KBM-7 (cell line): ENCODE results near the gene KLHL29.

Experiments
- DNase-seq: peaks from one replicate; pipeline ENCODE4 v3.0.0-alpha.2; 2015
- in situ Hi-C: fragments of 300-500 bp; cut with MboI; formaldehyde crosslinking; loops from 2 replicates; pipeline ENCODE4 v1.14.3; 2020; ENCODE audit warnings: low sequenced_read_pairs, low pct_unique_long_range_greater_than_20kb, mixed read lengths

Gene KLHL29

DNA sequence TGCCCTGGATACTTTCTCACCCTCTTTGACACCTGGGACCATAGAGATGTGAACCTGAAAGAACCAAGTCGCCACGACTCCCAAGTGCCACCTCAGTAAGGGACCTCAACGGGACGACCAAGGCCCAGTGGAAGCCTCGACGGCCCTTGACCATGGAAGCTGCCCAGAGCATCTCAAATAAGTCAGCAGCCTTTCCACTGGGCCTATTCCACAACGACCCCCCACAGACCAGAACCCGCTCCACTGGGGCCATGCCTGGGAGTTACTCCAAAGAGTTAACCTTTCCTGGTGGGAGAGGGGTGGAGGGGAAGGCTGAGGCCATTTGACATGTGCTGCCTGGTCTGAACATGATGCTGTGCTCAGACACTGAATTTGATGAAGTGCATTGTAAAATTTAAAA is 146.9 kb downstream of the KLHL29 start:
- in situ Hi-C loops = no loop called here
- no peak for DNase-seq

DNA sequence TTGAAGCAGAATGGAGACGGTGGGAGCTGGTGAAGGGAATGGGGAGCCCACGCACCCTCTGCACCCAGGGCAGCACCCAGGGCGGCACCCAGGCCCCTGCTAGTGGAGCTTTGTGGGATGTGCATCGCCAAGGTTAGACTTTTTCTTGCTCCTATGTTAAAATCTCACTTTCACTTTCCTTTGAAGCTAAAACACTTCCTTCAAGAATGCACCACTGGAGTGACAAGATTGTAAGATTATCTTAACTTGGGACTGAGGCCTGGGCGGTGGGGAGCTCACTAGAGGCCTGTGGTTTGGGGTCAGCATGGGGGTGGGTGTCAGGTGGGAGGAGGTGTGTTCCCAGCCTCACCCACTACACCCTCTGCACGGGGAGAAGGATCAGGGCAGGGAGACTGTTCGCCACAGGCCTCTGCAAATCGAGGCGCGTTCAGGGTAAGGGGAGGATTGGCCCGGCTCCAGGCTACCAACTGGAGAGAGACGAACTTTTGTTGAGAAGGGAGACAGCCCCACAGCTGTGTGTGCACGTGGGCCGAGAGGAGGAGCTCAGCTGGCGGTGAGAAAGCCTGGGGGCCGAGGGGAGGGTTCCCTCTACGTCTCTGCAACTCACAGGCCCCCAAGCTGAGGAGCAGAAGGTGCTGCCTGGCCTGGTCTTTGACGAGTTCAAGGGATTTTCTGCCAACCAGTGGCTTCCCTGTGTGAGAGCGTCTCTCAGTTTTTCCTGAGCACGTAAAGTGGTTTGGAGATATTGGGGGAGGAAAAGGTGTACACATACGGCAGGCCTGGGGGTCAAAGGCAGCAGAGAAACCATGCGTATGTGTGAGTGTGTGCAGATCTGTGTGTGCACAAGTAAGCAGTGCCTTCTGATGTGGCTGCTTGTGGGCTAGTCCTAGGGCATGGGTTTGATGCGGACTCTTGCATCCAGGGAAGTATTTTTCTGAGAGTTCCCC is 147.7 kb downstream of the KLHL29 start:
- DNase-seq = no peak
- in situ Hi-C loops = no loop called here

DNA sequence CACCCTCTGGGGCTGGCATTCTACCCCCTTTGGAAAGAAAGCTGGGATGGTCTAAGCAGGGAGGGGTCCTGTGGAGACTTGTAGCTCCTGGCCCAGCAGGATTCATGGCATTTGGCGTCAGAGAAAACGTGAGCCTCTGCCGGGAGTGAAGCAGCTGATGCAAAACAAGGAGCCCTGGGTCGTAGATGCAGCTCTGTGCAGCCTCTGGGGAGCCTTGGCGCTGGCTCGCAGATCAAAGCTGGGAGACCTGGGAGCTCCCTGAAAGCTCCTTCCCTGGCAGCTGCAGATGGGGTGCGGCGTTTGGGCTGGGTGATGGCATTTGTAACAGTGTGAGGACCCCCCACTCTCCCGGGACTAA is 148.3 kb downstream of the KLHL29 start:
- no peak for DNase-seq
- in situ Hi-C loops = no loop called here

DNA sequence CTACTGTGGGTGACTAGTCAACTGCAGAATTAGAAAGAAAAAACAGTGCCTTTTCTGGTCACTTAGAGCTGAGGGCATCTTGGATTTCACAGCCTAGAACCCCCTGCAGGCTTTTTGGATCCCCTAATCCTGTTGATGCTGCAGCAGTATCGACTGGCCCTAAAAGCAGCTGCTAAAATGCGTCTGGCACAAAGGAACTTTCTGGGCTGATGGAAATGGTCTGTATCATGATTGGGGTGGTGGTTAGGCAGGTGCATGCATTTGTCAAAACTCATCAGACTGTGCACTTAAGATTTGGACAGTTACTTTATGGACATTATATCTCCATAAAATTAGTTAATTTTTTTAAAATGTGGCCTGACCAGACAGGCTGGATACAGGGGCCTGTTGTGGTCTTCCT is 149.8 kb downstream of the KLHL29 start:
- in situ Hi-C loops = no loop called here
- no peak for DNase-seq

DNA sequence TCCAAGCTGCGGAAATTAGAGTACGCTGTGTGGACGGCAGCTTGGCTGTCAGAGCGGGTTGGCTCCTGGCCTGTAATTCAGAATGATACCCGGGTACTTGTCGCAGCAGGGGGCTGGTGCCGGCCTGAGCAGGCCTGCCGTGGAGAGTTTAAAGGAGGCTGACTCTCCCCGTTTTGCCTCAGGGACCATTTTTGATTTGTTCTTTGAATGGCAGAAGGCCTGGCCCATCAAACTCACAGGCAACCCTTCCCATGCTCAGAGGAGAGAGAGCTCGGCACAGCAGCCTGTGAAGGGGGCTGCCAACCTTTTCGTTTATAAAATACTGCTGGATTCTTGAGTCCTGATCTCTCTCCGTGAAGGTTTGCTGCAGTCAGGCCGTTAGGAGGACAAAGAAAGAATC is 151.3 kb downstream of the KLHL29 start:
- in situ Hi-C loops = no loop called here
- no peak for DNase-seq

DNA sequence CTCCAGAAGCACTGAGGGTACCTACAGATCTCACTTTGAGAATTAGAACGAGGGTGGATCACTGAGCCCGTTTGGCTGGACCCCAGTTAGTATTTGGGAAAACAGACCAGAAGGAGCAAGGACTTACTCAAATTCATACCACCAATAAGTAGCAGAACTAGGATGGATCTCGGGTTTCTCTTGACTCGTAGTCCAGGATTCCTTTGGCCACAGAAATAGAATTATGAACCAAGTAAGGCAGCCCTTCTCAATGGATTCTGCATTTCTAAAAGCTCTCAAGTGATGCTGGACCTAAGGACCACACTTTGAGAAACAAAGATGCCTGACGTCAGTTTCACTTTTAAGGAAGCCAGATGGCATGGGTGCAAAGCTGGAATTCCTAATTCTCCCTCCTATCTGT is 153.0 kb downstream of the KLHL29 start:
- no peak for DNase-seq
- in situ Hi-C loops = no loop called here

DNA sequence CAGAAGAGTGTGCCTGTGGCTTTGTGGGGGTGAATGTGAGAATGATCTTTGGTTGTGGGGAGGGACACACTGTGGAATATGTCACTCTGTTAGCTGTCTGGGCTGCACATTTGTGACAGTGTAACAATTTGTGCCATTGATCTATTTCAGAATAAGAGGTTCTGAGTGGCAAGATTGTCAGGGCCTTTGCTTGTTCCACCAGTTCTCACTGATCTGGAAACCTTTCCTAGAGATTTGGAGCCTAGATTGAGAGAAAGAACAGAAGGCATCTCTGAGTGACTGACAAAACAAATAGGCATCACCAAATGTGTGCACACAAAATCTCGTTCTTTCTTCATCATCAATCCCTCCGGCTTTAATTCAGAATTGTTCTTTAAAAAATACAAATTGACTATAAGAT is 153.6 kb downstream of the KLHL29 start:
- in situ Hi-C loops = no loop called here

DNA sequence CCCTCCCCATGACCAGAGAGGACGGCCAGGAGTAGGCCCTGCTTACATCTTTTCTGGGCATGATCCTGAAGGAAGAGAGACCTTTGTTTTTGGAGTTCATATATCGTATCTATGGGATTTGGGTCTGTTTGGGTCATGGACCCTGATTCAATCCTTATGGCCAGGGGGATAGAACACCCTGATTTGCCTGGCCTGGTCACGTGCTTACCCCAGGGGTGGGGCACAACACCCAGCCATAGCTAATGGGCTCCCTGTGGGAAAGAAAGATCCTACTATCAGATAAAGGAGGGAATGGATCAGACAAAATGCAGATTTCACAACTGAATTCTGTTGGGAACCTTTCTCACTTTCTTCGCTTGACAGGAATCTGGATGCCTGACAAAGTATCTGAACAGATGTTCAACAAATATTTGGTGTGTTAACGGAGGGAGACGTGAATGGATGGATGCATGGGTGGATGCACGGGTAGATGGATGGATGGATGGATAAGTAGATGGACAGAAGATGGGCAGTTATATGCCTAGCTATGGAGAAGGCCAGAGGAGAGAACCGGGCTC is 155.9 kb downstream of the KLHL29 start:
- in situ Hi-C loops = no loop called here
- no peak for DNase-seq

More for the DNA sequence above, 153.6 kb downstream of the KLHL29 start:
- DNase-seq = no peak

DNA sequence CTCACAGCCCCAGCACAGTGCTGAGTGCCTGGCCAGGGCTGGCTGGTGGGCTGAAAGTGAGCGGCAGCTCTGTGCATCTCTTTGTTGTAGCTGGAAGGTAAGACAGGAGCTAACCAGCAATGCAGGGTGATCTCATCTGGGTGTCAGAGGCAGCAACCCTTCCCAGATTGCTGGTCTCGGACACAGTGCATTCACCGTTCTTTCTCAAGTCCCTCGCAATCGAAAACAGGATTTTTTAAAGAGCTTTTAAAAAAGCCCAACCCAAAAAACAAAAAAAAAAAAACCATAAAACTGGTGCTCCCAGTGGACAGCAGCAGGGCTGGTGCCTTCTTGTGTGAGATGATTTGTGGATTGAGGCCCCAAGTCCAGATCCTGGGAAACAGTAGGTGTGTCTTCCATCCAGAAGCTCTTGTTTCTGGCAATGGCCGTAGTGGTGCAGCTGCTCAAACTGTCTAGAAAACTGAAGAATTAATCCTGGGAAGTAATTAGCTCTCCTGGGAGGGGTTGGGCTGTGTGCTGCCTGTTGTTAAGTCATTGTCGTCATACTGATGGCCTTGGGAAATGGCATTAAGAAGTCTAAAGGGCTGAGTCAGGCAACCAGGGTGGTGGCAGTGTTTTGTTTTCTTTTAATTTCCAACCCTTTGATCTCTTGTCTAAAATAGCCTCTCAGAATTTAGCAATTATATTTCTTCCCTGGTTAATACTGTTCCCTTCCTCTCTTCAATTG is 156.7 kb downstream of the KLHL29 start:
- in situ Hi-C loops = no loop called here
- no peak for DNase-seq

DNA sequence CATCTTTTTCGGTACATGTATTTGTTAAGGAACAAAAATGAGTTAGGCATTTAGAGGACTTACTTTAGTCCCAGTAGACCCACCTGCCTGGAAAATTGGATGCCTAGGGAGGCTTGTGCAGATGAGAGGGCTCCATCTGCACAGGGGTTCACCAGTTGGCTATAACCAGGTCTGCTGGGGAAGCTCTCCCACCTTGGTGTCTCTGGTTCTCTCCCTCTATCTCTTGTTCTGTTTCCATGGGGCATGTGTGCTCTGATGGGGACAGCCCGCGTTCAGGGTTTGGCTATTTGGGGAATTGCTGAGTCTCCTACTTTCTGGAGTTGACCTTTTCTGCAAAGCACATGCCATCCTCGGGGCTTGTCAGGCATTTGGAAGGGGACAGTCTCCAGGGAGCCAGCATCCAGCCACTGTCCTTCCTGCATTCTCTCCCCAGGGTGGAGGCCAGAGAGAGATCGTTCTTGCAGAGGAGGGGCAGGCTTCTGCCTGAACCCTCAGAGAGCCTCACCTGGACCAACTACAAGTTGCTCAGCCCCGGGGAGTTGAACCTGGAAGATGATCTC is 157.3 kb downstream of the KLHL29 start:
- no peak for DNase-seq
- in situ Hi-C loops = no loop called here

DNA sequence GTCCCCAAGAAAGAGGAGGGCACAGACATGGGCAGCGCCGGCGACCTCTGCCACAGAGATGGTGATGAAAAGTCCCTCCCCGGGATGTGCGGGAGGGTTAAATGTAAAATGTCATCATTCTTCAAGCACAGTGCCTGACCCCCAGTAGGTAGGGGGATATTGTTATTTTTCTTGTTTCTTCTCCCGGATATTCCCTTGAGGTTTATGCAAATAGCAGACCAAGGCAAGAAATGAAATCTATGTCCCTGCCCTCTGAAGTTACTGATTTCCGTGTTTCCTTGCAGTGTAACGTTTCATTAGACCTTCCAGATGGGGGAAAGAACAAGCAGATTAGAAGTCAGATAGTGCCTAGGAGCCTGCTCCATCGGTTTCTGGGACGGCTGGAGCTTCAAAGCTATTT is 158.3 kb downstream of the KLHL29 start:
- no peak for DNase-seq
- in situ Hi-C loops = no loop called here

DNA sequence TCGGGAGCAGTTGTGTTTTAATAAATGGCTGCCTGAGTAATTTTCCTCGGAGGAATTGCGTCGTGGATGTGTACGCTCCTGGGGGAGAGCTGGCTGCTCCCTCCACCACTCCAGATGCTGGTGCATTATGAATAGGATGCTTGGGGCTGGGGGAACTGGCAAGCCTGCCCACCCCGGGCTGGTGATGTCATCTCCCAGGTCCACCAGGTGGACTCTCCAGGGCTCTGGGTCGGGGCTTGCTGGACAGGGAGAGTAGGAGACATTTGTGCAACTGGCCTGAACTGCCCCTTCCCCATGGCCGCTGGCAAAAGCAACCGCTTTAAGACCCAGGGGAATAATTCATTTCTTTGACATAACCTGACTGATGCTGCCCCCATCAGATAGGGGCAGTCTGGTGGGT is 158.7 kb downstream of the KLHL29 start:
- in situ Hi-C loops = no loop called here
- DNase-seq = no peak

DNA sequence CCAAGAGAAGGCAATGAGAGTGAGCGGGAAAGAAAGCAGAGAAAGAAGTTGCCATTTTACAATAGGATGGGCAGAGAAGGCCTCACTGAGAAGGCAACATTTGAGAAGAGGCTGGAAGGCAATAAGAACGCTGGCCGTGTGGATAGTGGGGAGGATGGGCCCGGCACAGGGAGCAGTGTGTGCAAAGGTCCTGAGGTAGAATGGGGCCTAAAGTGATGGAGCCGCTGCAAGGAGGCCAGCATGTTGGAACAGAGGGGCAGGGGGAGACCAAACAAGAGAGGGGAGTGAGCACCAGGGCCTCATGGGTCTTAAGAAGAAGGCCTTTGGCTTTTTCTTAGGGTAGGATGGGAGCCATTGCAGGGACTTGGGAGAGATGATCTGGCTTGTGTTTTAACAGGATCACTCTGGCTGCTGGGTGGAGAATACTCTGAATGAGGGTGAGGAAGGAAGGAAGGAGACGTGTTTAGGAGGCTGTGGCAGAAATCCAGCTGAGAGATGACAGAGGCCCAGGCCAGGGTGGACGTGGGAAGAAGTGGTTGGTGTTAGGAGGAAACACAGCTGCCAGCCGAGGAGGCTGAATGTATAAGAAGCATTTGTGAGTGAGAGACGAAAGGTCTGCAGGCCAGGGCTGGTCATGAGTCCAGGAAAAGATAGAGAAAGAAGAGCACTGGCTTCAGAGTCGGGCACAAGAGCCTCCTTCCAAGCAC is 159.8 kb downstream of the KLHL29 start:
- no peak for DNase-seq
- in situ Hi-C loops = no loop called here

DNA sequence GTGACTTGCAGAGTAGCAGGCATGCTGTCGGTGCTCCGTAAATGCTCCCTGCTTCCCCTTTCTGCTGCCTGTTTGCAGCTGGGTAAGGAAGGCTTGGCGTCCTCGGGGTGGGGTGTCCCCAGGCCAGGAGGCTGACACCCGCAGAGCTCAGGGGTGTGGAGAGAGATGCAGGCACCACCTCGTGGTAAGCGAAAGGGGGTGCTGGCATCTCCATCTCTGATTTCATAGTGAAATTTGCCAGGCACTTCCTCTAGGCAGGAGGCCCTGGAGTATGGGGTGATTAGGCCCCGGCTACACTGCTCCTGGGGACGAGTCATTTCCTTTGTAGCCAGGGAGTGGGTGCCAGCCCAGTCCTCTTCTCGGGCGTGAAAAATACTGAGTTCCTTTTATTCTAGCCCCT is 160.4 kb downstream of the KLHL29 start:
- DNase-seq = peak; percentile 11
- in situ Hi-C loops = no loop called here

DNA sequence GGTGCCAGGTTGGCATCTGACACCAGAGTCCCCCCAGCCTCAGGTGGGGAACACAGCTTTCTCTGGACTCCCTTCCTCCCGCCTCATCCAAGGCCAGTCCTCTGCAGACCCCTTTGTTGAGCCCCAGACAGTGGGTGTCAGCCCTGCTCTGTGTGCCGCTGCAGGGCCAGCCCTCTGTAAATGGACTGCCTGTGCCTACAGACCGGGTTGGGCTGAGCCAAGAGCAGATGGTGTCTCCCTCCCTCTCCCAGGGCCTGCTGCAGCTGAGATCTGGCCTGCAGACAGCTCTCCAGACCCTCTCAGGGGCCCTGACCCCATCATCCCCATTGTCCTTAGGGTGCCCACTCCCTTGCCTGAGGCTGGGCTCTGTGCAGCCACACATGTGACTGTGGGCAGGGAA is 160.8 kb downstream of the KLHL29 start:
- in situ Hi-C loops = no loop called here
- DNase-seq = no peak

DNA sequence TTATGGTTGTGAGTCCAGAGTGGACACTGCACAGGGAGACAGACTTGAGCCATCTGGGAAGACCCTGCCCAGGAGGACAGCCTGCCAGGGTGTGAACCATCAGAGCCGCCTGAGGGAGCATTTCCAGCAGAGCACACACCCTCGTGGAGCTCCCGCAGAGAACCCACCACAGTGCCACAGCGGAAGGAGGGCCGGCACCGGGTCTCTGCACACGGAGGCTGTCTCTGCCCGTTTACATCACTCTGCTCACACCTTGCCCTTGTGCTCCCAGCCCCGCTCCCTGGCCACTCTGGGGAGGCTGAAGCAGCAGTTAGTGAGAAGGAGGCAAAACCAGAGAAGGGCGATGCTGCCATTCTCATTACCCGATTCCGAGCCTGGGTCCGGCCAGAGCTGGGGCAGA is 161.9 kb downstream of the KLHL29 start:
- in situ Hi-C loops = no loop called here
- no peak for DNase-seq

DNA sequence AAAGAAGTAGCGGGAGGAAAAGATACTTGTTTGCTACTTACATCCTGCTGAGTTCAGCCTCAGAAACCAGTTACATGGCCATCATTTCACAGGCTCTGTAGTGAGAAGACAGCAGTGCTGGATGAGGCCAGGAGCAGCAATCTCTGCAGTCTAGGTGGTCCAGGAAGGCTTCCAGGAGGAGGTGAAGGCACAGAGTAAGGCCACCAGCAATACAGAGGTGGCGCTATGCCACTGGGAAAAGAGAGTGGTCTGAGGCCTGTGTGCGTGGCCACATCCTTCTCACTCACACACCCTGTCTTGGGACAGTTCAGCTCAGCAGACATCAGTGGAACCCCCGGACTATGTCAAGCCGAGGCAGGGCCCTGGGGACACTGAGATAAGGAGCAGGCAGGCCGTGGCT is 162.7 kb downstream of the KLHL29 start:
- DNase-seq = no peak
- in situ Hi-C loops = no loop called here

DNA sequence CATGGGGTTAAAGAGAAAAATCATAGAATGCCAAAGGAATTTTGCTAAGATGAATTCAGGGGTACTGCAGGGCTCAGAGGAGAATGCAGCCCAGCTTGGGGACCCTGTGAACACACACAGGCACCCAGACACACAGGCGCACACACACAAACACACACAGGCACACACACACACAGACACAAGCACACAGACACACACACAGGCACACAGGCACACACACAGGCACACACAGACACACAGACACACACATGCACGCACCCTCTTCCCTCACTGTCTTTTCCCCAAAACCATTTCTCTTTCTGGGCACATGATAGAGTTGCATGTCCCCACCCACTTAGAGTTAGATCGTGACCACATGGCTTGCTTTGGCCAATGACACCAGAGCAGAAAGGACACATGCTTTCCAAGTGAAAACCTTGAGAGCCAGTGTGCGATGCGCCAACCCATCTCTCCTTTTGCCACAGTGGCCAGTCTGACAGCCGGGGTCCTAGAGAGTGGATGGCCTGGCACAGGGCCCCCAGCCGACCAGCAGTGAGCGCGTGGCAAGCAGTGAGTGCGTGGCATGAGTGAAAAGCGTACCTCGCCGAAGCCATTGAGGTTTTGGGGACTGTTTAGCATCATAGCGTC is 163.3 kb downstream of the KLHL29 start:
- DNase-seq = no peak
- in situ Hi-C loops = no loop called here

DNA sequence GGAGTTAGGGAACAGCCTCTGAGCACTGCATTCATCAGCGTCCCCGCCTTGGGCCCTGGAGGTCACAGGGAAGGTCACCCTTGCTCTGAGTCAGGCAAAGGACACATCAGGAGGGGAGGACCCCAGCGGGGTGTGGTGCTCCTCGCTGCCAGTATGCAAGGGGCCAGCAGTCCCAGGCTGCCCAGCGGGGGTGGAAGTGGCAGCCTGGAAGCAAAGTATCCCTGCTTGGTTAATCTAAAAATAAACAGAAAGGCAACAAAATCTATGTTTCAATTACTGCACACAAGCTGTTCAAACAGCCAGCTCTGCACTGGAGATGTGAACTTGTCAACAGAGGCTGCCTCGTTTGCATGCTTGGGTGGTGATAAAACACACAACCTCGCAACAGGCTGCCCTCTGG is 164.1 kb downstream of the KLHL29 start:
- in situ Hi-C loops = no loop called here
- DNase-seq = no peak
